K562 (cell line): ENCODE results near the gene SGPL1. TPM values are rescaled to one million over a fixed set of nuclear protein-coding genes. Genes with fewer than 3 reads are reported as not detected.

Experiments used
- ARID1B ChIP-seq: fragments of 450-650 bp; IDR thresholded peaks from 2 replicates; pipeline ENCODE4 v1.6.1; 2016; ENCODE audit warnings: antibody characterized with exemption, mild to moderate bottlenecking, inconsistent platforms
- KDM1A ChIP-seq, 2 experiments: fragments of 450-650 bp; IDR thresholded peaks; 2 replicates each; pipeline ENCODE4 v1.6.1; 2016; ENCODE audit warnings: mild to moderate bottlenecking in 2 of 2
- MCM2 ChIP-seq: fragments of 450-650 bp; IDR thresholded peaks from 2 replicates; pipeline ENCODE4 v1.6.1; 2017; ENCODE audit warnings: low read depth, mild to moderate bottlenecking
- SAFB ChIP-seq: fragments of 200-400 bp; formaldehyde crosslinking; IDR thresholded peaks from 2 replicates; pipeline ENCODE4 v1.6.1; 2017; ENCODE audit warnings: low read depth, low read length, borderline replicate concordance
- SIN3A ChIP-seq, 2 experiments: fragments of 150-350 bp in 1 of 2; IDR thresholded peaks; 2 replicates each; pipeline ENCODE4 v1.6.1; 2011 to 2016; ENCODE audit warnings: borderline replicate concordance in 2 of 2, low read depth in 2 of 2, low read length in 2 of 2, mild to moderate bottlenecking in 2 of 2, moderate library complexity in 2 of 2; ENCODE audit not compliant: control insufficient read depth in 1 of 2
- TAF15 ChIP-seq: fragments of 200-400 bp; formaldehyde crosslinking; IDR thresholded peaks from 2 replicates; pipeline ENCODE4 v1.6.1; 2017; ENCODE audit warnings: mild to moderate bottlenecking, low read depth, low read length, moderate library complexity
- ZNF354B ChIP-seq: fragments of 250-450 bp; sonication (Bioruptor Pico); IDR thresholded peaks from 2 replicates; pipeline ENCODE4 v1.4.0; 2020
- polyA plus RNA-seq, 8 experiments: library from polyadenylated mRNA; depleted of rRNA in 4 of 8; stranded (reverse) in 5 of 8; unstranded in 3 of 8; fragments of >200 nt; fragmentation: Nextera tagmentation in 2 of 8; fragmentation: Illumina TruSeq in 1 of 8; extraction: Ambion mirVana in 2 of 8; extraction: Trizol in 1 of 8; gene quantifications; 2 replicates each; pipeline versions ENCODE4 v1.2.1 to v1.2.3, GENCODE V29; 2011 to 2014; ENCODE audit warnings: inconsistent platforms in 1 of 8, missing spikeins in 1 of 8
- total RNA-seq, 7 experiments: library from RNA; depleted of rRNA in 6 of 7; stranded (reverse); fragments of >200 nt in 6 of 7; fragmentation: Illumina TruSeq in 2 of 7; extraction: Trizol in 2 of 7; gene quantifications; 2 replicates each; pipeline versions ENCODE4 v1.2.1 to v1.2.3, GENCODE V29; 2011 to 2021; ENCODE audit warnings: low replicate concordance in 1 of 7
- TF ChIP-seq, protein P1 (sequence below): fragments of 450-650 bp; formaldehyde crosslinking; IDR thresholded peaks from 2 replicates; pipeline ENCODE4 v1.4.0; 2020; ENCODE audit warnings: mild to moderate bottlenecking
- TF ChIP-seq, protein P2 (sequence below): fragments of 450-650 bp; IDR thresholded peaks from 2 replicates; pipeline ENCODE4 v1.6.1; 2018; ENCODE audit not compliant: partially characterized antibody
- TF ChIP-seq, protein P3 (sequence below): fragments of 200-400 bp; formaldehyde crosslinking; IDR thresholded peaks from 2 replicates; pipeline ENCODE4 v1.6.1; 2017; ENCODE audit warnings: mild to moderate bottlenecking, low read depth, low read length, moderate library complexity
- TF ChIP-seq, protein P4 (sequence below): sonication (generic); formaldehyde crosslinking; IDR thresholded peaks from 2 replicates; pipeline ENCODE4 v1.5.0; 2020; ENCODE audit warnings: missing genetic modification reagents
- TF ChIP-seq, protein P5 (sequence below): fragments of 450-650 bp; IDR thresholded peaks from one replicate; pipeline ENCODE4 v1.6.1; 2018; ENCODE audit warnings: mild to moderate bottlenecking, moderate library complexity; ENCODE audit not compliant: partially characterized antibody
- TF ChIP-seq, protein P6 (sequence below): fragments of 250-450 bp; sonication (Bioruptor Pico); IDR thresholded peaks from 2 replicates; pipeline ENCODE4 v1.4.0; 2020; ENCODE audit warnings: mild to moderate bottlenecking

Gene SGPL1
- total and polyA plus RNA-seq, 9 of the 15 experiments (the other 6 are each of a cell fraction or from before 2014, with no cell fraction given): 6.0 to 18.0 (median 8.7) TPM

DNA sequence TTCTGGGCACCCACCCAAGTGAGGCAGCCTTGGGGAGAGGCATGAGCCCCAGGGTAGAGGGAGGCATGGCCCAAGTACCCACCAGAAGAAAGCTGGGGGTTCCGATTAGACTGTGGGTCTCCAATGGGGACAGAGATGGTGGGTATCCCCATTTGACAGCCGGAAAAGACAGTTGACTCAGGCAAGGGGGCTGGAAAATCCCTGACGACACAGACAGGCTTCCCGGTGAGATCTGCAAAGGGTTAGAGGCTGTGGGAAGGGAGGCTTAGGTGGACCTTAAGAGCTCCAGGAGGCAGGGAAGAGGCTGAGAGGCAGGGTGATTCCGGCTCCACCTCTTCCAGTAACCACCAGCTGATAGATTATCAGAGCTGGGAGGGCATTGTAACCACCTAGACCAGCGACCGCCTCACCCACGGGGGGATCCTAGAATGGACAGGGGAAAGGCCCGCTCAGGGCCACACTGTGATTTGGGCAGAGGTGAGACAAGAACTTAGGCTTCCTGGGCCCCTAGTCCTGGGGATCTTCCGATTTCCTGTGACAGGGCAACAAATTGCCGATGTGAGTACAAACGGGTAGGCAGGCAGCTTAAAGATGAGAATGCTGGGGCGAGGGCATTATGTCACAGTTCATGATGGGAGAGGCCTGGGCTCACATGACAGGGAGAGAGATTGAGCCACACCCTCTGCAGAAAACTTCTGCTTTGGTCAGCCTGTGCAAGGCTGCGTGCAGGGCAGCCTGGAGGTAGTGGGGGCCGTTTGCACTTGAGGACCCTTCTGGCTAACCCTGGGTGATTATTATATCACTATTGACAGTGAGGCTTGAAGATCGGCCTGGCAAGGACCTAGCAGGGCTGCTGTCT lies 36.0 kb upstream of the SGPL1 start (continued):
- TF ChIP-seq, protein P1, sequence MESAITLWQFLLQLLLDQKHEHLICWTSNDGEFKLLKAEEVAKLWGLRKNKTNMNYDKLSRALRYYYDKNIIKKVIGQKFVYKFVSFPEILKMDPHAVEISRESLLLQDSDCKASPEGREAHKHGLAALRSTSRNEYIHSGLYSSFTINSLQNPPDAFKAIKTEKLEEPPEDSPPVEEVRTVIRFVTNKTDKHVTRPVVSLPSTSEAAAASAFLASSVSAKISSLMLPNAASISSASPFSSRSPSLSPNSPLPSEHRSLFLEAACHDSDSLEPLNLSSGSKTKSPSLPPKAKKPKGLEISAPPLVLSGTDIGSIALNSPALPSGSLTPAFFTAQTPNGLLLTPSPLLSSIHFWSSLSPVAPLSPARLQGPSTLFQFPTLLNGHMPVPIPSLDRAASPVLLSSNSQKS (CRISPR knock-in tag): no peak
- TF ChIP-seq KDM1A (IDR thresholded peaks at IDR 0.05): no peak
- TF ChIP-seq, protein P2, sequence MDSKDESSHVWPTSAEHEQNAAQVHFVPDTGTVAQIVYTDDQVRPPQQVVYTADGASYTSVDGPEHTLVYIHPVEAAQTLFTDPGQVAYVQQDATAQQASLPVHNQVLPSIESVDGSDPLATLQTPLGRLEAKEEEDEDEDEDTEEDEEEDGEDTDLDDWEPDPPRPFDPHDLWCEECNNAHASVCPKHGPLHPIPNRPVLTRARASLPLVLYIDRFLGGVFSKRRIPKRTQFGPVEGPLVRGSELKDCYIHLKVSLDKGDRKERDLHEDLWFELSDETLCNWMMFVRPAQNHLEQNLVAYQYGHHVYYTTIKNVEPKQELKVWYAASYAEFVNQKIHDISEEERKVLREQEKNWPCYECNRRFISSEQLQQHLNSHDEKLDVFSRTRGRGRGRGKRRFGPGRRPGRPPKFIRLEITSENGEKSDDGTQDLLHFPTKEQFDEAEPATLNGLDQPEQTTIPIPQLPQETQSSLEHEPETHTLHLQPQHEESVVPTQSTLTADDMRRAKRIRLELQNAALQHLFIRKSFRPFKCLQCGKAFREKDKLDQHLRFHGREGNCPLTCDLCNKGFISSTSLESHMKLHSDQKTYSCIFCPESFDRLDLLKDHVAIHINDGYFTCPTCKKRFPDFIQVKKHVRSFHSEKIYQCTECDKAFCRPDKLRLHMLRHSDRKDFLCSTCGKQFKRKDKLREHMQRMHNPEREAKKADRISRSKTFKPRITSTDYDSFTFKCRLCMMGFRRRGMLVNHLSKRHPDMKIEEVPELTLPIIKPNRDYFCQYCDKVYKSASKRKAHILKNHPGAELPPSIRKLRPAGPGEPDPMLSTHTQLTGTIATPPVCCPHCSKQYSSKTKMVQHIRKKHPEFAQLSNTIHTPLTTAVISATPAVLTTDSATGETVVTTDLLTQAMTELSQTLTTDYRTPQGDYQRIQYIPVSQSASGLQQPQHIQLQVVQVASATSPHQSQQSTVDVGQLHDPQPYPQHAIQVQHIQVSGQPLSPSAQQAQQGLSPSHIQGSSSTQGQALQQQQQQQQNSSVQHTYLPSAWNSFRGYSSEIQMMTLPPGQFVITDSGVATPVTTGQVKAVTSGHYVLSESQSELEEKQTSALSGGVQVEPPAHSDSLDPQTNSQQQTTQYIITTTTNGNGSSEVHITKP: no peak
- no peak for TF ChIP-seq SIN3A (IDR thresholded peaks at IDR 0.05; ENCODE audit: borderline replicate concordance in 2 of 2, control insufficient read depth in 1 of 2, low read depth in 2 of 2, low read length in 2 of 2)
- TF ChIP-seq TAF15: no peak
- TF ChIP-seq ZNF354B: no peak
- TF ChIP-seq MCM2: no peak
- TF ChIP-seq, protein P3, sequence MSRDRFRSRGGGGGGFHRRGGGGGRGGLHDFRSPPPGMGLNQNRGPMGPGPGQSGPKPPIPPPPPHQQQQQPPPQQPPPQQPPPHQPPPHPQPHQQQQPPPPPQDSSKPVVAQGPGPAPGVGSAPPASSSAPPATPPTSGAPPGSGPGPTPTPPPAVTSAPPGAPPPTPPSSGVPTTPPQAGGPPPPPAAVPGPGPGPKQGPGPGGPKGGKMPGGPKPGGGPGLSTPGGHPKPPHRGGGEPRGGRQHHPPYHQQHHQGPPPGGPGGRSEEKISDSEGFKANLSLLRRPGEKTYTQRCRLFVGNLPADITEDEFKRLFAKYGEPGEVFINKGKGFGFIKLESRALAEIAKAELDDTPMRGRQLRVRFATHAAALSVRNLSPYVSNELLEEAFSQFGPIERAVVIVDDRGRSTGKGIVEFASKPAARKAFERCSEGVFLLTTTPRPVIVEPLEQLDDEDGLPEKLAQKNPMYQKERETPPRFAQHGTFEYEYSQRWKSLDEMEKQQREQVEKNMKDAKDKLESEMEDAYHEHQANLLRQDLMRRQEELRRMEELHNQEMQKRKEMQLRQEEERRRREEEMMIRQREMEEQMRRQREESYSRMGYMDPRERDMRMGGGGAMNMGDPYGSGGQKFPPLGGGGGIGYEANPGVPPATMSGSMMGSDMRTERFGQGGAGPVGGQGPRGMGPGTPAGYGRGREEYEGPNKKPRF: no peak
- TF ChIP-seq, protein P4, sequence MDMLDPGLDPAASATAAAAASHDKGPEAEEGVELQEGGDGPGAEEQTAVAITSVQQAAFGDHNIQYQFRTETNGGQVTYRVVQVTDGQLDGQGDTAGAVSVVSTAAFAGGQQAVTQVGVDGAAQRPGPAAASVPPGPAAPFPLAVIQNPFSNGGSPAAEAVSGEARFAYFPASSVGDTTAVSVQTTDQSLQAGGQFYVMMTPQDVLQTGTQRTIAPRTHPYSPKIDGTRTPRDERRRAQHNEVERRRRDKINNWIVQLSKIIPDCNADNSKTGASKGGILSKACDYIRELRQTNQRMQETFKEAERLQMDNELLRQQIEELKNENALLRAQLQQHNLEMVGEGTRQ: peak; percentile 74
- TF ChIP-seq, protein P5, sequence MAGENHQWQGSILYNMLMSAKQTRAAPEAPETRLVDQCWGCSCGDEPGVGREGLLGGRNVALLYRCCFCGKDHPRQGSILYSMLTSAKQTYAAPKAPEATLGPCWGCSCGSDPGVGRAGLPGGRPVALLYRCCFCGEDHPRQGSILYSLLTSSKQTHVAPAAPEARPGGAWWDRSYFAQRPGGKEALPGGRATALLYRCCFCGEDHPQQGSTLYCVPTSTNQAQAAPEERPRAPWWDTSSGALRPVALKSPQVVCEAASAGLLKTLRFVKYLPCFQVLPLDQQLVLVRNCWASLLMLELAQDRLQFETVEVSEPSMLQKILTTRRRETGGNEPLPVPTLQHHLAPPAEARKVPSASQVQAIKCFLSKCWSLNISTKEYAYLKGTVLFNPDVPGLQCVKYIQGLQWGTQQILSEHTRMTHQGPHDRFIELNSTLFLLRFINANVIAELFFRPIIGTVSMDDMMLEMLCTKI: no peak
- TF ChIP-seq ARID1B: no peak
- TF ChIP-seq, protein P6, sequence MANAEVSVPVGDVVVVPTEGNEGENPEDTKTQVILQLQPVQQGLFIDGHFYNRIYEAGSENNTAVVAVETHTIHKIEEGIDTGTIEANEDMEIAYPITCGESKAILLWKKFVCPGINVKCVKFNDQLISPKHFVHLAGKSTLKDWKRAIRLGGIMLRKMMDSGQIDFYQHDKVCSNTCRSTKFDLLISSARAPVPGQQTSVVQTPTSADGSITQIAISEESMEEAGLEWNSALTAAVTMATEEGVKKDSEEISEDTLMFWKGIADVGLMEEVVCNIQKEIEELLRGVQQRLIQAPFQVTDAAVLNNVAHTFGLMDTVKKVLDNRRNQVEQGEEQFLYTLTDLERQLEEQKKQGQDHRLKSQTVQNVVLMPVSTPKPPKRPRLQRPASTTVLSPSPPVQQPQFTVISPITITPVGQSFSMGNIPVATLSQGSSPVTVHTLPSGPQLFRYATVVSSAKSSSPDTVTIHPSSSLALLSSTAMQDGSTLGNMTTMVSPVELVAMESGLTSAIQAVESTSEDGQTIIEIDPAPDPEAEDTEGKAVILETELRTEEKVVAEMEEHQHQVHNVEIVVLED (CRISPR knock-in tag): no peak
- no peak for TF ChIP-seq SAFB
